GM12878 (cell line): ENCODE measurements around the gene DUXB. TPM values are rescaled to one million over a fixed set of nuclear protein-coding genes. Genes with fewer than 3 reads are reported as not detected.
A peak's percentile ranks its signal among the peaks of the same experiment; 100 is the strongest.

ENCODE experiments used
- ATF2 ChIP-seq: IDR thresholded peaks from 2 replicates; pipeline ENCODE4 v1.6.1; 2012; ENCODE audit warnings: low read length, inconsistent platforms
- ATF3 ChIP-seq: IDR thresholded peaks from 2 replicates; pipeline ENCODE4 v1.6.1; 2011; ENCODE audit warnings: low read depth, mild to moderate bottlenecking, low read length, moderate library complexity, borderline replicate concordance; ENCODE audit errors: extremely low read depth
- BACH1 ChIP-seq: fragments of 450-650 bp; IDR thresholded peaks from 2 replicates; pipeline ENCODE4 v1.6.1; 2017; ENCODE audit warnings: mild to moderate bottlenecking, borderline replicate concordance
- CEBPB ChIP-seq, 2 experiments: fragments of 150-350 bp in 1 of 2; IDR thresholded peaks; 2 replicates each; pipeline ENCODE4 v1.6.1; 2012 to 2014; ENCODE audit warnings: low read depth in 2 of 2, low read length in 2 of 2, borderline replicate concordance in 1 of 2, inconsistent platforms in 1 of 2
- CREB1 ChIP-seq: IDR thresholded peaks from 2 replicates; pipeline ENCODE4 v1.6.1; 2012; ENCODE audit warnings: low read depth, mild to moderate bottlenecking, inconsistent platforms
- CTCF ChIP-seq, 3 experiments: IDR thresholded peaks in 2 of 3; conservative IDR thresholded peaks in 1 of 3; 2 replicates each; pipeline ENCODE4 v1.5.1; 2011; ENCODE audit warnings: low read depth in 3 of 3, low read length in 3 of 3, mild to moderate bottlenecking in 3 of 3, control low read depth in 2 of 3, moderate library complexity in 2 of 3, inconsistent platforms in 1 of 3, mixed read lengths in 1 of 3; ENCODE audit not compliant: control insufficient read depth in 2 of 3, insufficient read depth in 1 of 3; ENCODE audit errors: extremely low read depth in 1 of 3
- EP300 ChIP-seq, 2 experiments: fragments of 150-350 bp in 1 of 2; IDR thresholded peaks; 2 replicates each; pipeline ENCODE4 v1.6.1; 2011 to 2012; ENCODE audit warnings: low read depth in 2 of 2, low read length in 2 of 2, borderline replicate concordance in 1 of 2, improper control_type of control experiment in 1 of 2, inconsistent platforms in 1 of 2; ENCODE audit not compliant: control insufficient read depth in 1 of 2
- ESRRA ChIP-seq: IDR thresholded peaks from 2 replicates; pipeline ENCODE4 v1.6.1; 2012; ENCODE audit warnings: mild to moderate bottlenecking, low read length, improper control_type of control experiment
- FOXK2 ChIP-seq: fragments of 450-650 bp; IDR thresholded peaks from 2 replicates; pipeline ENCODE4 v1.6.1; 2017; ENCODE audit warnings: mild to moderate bottlenecking, moderate library complexity
- HCFC1 ChIP-seq: fragments of 150-350 bp; IDR thresholded peaks from 2 replicates; pipeline ENCODE4 v1.6.1; 2014; ENCODE audit warnings: low read length
- IRF5 ChIP-seq: fragments of 450-650 bp; IDR thresholded peaks from 2 replicates; pipeline ENCODE4 v1.6.1; 2017; ENCODE audit warnings: borderline replicate concordance
- KDM1A ChIP-seq: fragments of 200-600 bp; sonication (generic); IDR thresholded peaks from 2 replicates; pipeline ENCODE4 v1.6.1; 2016; ENCODE audit warnings: borderline replicate concordance
- MLLT1 ChIP-seq: fragments of 450-650 bp; IDR thresholded peaks from 2 replicates; pipeline ENCODE4 v1.6.1; 2016; ENCODE audit warnings: mild to moderate bottlenecking
- MYC ChIP-seq: IDR thresholded peaks from 2 replicates; pipeline ENCODE4 v1.6.1; 2011; ENCODE audit warnings: mild to moderate bottlenecking, low read length, moderate library complexity, inconsistent platforms; ENCODE audit not compliant: insufficient read depth, insufficient replicate concordance, insufficient read length, severe bottlenecking
- NFYA ChIP-seq: IDR thresholded peaks from 2 replicates; pipeline ENCODE4 v1.6.1; 2011; ENCODE audit warnings: low read depth, mild to moderate bottlenecking, low read length, improper control_type of control experiment, borderline replicate concordance
- PKNOX1 ChIP-seq: fragments of 450-650 bp; IDR thresholded peaks from 2 replicates; pipeline ENCODE4 v1.6.1; 2016; ENCODE audit warnings: mild to moderate bottlenecking
- POLR2A ChIP-seq: IDR thresholded peaks from 2 replicates; pipeline ENCODE4 v1.6.1; 2011; ENCODE audit warnings: low read depth, mild to moderate bottlenecking, low read length
- SREBF2 ChIP-seq: IDR thresholded peaks from 2 replicates; pipeline ENCODE4 v1.6.1; 2012; ENCODE audit warnings: mild to moderate bottlenecking, low read length
- STAT1 ChIP-seq: fragments of 450-650 bp; conservative IDR thresholded peaks from 2 replicates; pipeline ENCODE4 v1.6.1; 2014; ENCODE audit warnings: antibody characterized with exemption, mild to moderate bottlenecking
- TCF3 ChIP-seq: IDR thresholded peaks from 2 replicates; pipeline ENCODE4 v1.6.1; 2012; ENCODE audit warnings: low read depth, mild to moderate bottlenecking, low read length, borderline replicate concordance; ENCODE audit not compliant: insufficient read depth
- ZNF384 ChIP-seq: IDR thresholded peaks from 2 replicates; pipeline ENCODE4 v1.6.1; 2012; ENCODE audit warnings: low read depth, mild to moderate bottlenecking, low read length, improper control_type of control experiment, borderline replicate concordance
- polyA plus RNA-seq, 11 experiments: library from polyadenylated mRNA; depleted of rRNA in 4 of 11; unstranded in 6 of 11; stranded (reverse) in 5 of 11; fragments of >200 nt; fragmentation: Nextera tagmentation in 4 of 11; fragmentation: Illumina TruSeq in 1 of 11; extraction: Ambion mirVana in 4 of 11; extraction: Trizol in 1 of 11; gene quantifications; 1 replicate in 1 of 11; 2 replicates in 10 of 11; pipeline versions ENCODE4 v1.2.1 to v1.2.3, GENCODE V29; 2011 to 2016; ENCODE audit warnings: inconsistent platforms in 2 of 11, missing spikeins in 2 of 11, low read depth in 1 of 11
- total RNA-seq, 4 experiments: library from RNA; depleted of rRNA in 3 of 4; stranded (reverse); fragments of >200 nt in 3 of 4; fragmentation: Illumina TruSeq in 1 of 4; extraction: Trizol in 1 of 4; gene quantifications; 2 replicates each; pipeline versions ENCODE4 v1.2.1 to v1.2.3, GENCODE V29; 2013 to 2021

The DUXB gene
- total and polyA plus RNA-seq, 10 of the 15 experiments (the other 5 are each of a cell fraction or from before 2014, with no cell fraction given) = 0.05 TPM; not detected in 9

- TF ChIP-seq STAT1 = no peak
- TF ChIP-seq NFYA = no peak
- TF ChIP-seq EP300 (IDR thresholded peaks at IDR 0.05; ENCODE audit: borderline replicate concordance in 1 of 2, control insufficient read depth in 1 of 2, low read depth in 2 of 2, low read length in 2 of 2) = no peak
- no peak for TF ChIP-seq ESRRA
- no peak for TF ChIP-seq HCFC1
- TF ChIP-seq CEBPB (IDR thresholded peaks at IDR 0.05; ENCODE audit: borderline replicate concordance in 1 of 2, low read depth in 2 of 2, low read length in 2 of 2) = no peak
- TF ChIP-seq KDM1A = no peak
- no peak for TF ChIP-seq SREBF2
- no peak for TF ChIP-seq CTCF (IDR thresholded peaks at IDR 0.05 in 2 of 3, conservative IDR thresholded peaks at IDR 0.05 in 1 of 3; ENCODE audit: control insufficient read depth in 2 of 3, extremely low read depth in 1 of 3, insufficient read depth in 1 of 3, low read depth in 3 of 3, low read length in 3 of 3)
- TF ChIP-seq MYC = peak; percentile 47
- TF ChIP-seq BACH1 = no peak
- TF ChIP-seq IRF5 = no peak
- peak; percentile 13; the same call in 1 of the 2 replicates for TF ChIP-seq POLR2A
- TF ChIP-seq ATF2 = no peak
- 0 out of 2 replicates have a peak, but pooled peaks have one; percentile 20 for TF ChIP-seq TCF3
- TF ChIP-seq ATF3 = no peak
- peak; percentile 93 for TF ChIP-seq FOXK2
- 0 out of 2 replicates have a peak, but pooled peaks have one; percentile 38 for TF ChIP-seq MLLT1
- no peak for TF ChIP-seq ZNF384
- TF ChIP-seq CREB1 = no peak
- peak; percentile 35; the same call in 1 of the 2 replicates for TF ChIP-seq PKNOX1
These were observed 52.8 kb downstream of the DUXB start (continued) for GRCh38 chr16:75648265-75649076.
